Ascending aorta (tissue), 2 donors: ENCODE data around the gene RPS6KC1. TPM values are rescaled to one million over a fixed set of nuclear protein-coding genes. Genes with fewer than 3 reads are reported as not detected.

Source experiments
- DNase-seq, 2 donors: peaks; one replicate each; pipeline ENCODE4 v3.0.0-alpha.2; 2019; ENCODE audit warnings: low spot score in 2 of 2
- H3K27ac ChIP-seq, 2 donors: fragments of 200-600 bp; sonication (generic); one replicate each; pipeline ENCODE4 v1.5.1; 2016 to 2017; ENCODE audit warnings: mild to moderate bottlenecking in 1 of 2
- H3K27me3 ChIP-seq: fragments of 200-600 bp; sonication (generic); one replicate; pipeline ENCODE4 v1.5.1; 2017
- H3K36me3 ChIP-seq, 2 donors: fragments of 200-600 bp; sonication (generic); one replicate each; pipeline ENCODE4 v1.5.1; 2016
- H3K4me1 ChIP-seq, 2 donors: fragments of 200-600 bp; sonication (generic); one replicate each; pipeline ENCODE4 v1.5.1; 2016 to 2017; ENCODE audit warnings: mild to moderate bottlenecking in 1 of 2
- H3K4me3 ChIP-seq, 2 donors: fragments of 200-600 bp; sonication (generic); one replicate each; pipeline ENCODE4 v1.5.1; 2016 to 2017; ENCODE audit warnings: mild to moderate bottlenecking in 1 of 2
- H3K9me3 ChIP-seq, 2 donors: fragments of 200-600 bp; sonication (generic); one replicate each; pipeline ENCODE4 v1.5.1; 2016
- CTCF ChIP-seq, 3 experiments: fragments of 200-600 bp in 2 of 3; fragments of 450-650 bp in 1 of 3; sonication (generic) in 2 of 3; IDR thresholded peaks; one replicate each; pipeline ENCODE4 v1.5.1; 2016 to 2019; ENCODE audit warnings: antibody characterized with exemption in 3 of 3, mild to moderate bottlenecking in 1 of 3, moderate library complexity in 1 of 3
- intact Hi-C: fragments of 100-400 bp; cut with DNase I; formaldehyde crosslinking; loops from one replicate; pipeline ENCODE4 v1.15.1; 2023
- total RNA-seq: library from RNA; depleted of rRNA; stranded (reverse); fragments of >200 nt; gene quantifications from one replicate; pipeline ENCODE4 v1.1.0, GENCODE V29; 2016

RPS6KC1 gene
- total RNA-seq = 21.0 TPM

GRCh38 chr1:213051127-213051880 lies at the start of gene RPS6KC1:
Gene RPS6KC1, plus strand, starts transcription at chr1:213051241. Its CDS starts 164 bp downstream, at chr1:213051405.
- no peaks in the 10 kb centered on the region for H3K36me3 ChIP-seq
- peaks cover 6 to 11% of the 10 kb centered on the region in 2 donors for H3K4me1 ChIP-seq
- H3K9me3 ChIP-seq = no peaks in the 10 kb centered on the region
- peak; percentile 10 to 88 for DNase-seq
- TF ChIP-seq CTCF (IDR thresholded peaks at IDR 0.05) = no peak
- intact Hi-C loops = loop anchor here (1.0 to 5.0 kb wide), 3 partner anchors 36 to 259 kb away; partner anchors contain the start of genes ANGEL2, FLVCR1, NSL1 and TATDN3
- H3K27me3 ChIP-seq = no peaks in the 10 kb centered on the region
- peak within 1 kb of the TSS; percentile 67 to 77 for H3K27ac ChIP-seq
- H3K4me3 ChIP-seq = peak within 1 kb of the TSS; percentile 75 to 92

GRCh38 chr1:213003256-213003655 lies 47.8 kb upstream of the RPS6KC1 start:
- Histone ChIP-seq H3K36me3 (peaks cover 31 to 61% of the 10 kb centered on the region in 2 donors), H3K4me1 (no peaks in the 10 kb centered on the region), H3K9me3 (no peaks in the 10 kb centered on the region), H3K4me3 (no peak overlapping the region), H3K27ac (no peak overlapping the region), H3K27me3 (no peaks in the 10 kb centered on the region)
- intact Hi-C loops = no loop called here
- TF ChIP-seq CTCF (IDR thresholded peaks at IDR 0.05) = no peak
- DNase-seq = no peak

- Histone ChIP-seq H3K9me3 (no peaks in the 10 kb centered on the region), H3K27ac (no peak overlapping the region), H3K4me1 (no peaks in the 10 kb centered on the region), H3K36me3 (peaks cover 28 to 53% of the 10 kb centered on the region in 2 donors), H3K27me3 (no peaks in the 10 kb centered on the region), H3K4me3 (no peak overlapping the region)
- TF ChIP-seq CTCF (IDR thresholded peaks at IDR 0.05) = no peak
- intact Hi-C loops = no loop called here
- DNase-seq = no peak
These were observed 42.5 kb upstream of the RPS6KC1 start for GRCh38 chr1:213008564-213008963.

GRCh38 chr1:213014642-213015041 lies 36.4 kb upstream of the RPS6KC1 start:
- Histone ChIP-seq H3K36me3 (peaks cover 3 to 8% of the 10 kb centered on the region in 2 donors), H3K4me3 (peak overlapping the region; percentile 74 to 81), H3K27me3 (no peaks in the 10 kb centered on the region), H3K4me1 (peaks cover 5 to 12% of the 10 kb centered on the region in 2 donors), H3K9me3 (no peaks in the 10 kb centered on the region), H3K27ac (peak overlapping the region; percentile 88 to 91)
- intact Hi-C loops = loop anchor here (1.0 to 10.0 kb wide), 4 partner anchors 37 to 560 kb away; partner anchors contain the start of genes FLVCR1, NSL1, RPS6KC1 and TATDN3
- no peak for DNase-seq
- no peak for TF ChIP-seq CTCF (IDR thresholded peaks at IDR 0.05)

- H3K27me3 ChIP-seq = no peaks in the 10 kb centered on the region
- H3K36me3 ChIP-seq = peaks cover 0 to 8% of the 10 kb centered on the region in 2 donors
- peak within 1 kb of the TSS; percentile 74 to 81 for H3K4me3 ChIP-seq
- no peak for TF ChIP-seq CTCF (IDR thresholded peaks at IDR 0.05)
- DNase-seq = peak; percentile 90 to 98
- peak within 1 kb of the TSS; percentile 88 to 91 for H3K27ac ChIP-seq
- intact Hi-C loops = loop anchor here (1.0 to 10.0 kb wide), 4 partner anchors 36 to 561 kb away; partner anchors contain the start of genes FLVCR1, NSL1, RPS6KC1 and TATDN3
- H3K9me3 ChIP-seq = no peaks in the 10 kb centered on the region
- H3K4me1 ChIP-seq = peaks cover 5 to 12% of the 10 kb centered on the region in 2 donors
These were observed 35.7 kb upstream of the RPS6KC1 start, which contains the start of gene ANGEL2 for GRCh38 chr1:213015099-213016050. Gene ANGEL2, minus strand, starts transcription at chr1:213015867. Its CDS starts 196 bp downstream, at chr1:213015671.
